Activated CD4-positive, CD25-positive, alpha-beta regulatory T cell (primary cell): ENCODE data around the gene WDR35.
A peak's percentile ranks its signal among the peaks of the same experiment; 100 is the strongest.

ENCODE experiments used
- DNase-seq, 4 experiments: peaks; one replicate each; lab custom pipeline; 2025; lab: John Stamatoyannopoulos, UW

The WDR35 gene

DNA sequence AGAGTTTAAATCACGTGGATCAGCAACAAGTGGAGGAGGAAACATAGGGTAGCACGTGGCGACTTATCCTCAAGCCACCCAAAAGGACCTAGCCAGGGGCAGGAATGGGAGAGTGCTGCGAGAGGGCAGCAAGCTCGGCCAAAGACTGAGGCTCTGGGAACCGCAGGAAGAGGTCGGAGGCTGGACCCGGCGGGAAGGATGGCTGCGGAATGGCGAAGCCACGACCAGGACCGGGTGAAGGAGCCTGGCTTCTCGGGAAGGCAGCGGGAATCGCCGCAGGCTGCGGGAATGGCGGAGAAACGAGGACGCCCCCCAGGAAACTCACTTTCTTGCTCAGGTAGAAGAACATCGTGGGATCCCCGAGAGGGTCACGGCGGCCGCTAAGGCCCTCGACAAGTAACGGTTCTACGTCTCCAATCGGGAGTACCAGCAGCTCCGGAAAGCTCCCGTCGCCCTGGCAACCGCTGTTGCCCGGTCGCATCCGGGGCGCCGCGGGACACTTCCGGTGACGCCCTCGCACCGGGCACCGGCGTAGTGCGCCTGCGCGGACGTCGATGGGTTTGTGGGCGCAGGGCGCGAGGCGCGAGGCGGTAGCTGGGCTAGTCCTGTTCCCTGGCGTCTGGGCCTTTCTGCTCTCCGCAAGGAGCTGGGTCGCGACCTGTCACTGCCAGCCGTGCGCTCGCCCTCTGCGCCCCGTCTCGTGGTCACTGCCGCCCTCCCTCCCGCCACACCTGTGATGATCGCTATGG, at the start of gene WDR35:
TSS of gene WDR35 (minus strand) at position 439 of the 749 bp plus-strand sequence. CDS start at position 349, 90 bp downstream.
- DNase-seq, result peak; percentile 77 to 83 (median 80)

DNA sequence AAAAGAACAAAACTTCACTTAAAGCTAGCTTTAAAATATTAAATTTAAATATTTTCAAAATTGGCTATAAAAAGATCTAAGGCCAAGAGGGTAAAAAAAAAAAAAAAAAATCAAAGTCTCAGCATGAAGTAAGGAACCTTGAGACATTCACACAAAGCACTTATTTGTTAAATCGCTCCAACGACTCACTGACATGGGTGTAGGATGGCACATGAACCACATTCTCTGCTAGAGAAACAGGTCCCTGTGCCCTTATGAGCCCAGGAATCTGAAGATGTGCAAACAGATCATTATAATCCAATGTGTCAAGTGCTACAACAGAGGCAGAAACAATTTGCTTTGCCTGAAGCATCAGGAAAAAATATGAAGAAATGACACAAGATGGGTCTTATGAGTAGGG, 47.8 kb upstream of the WDR35 start:
- no peak for DNase-seq

DNA sequence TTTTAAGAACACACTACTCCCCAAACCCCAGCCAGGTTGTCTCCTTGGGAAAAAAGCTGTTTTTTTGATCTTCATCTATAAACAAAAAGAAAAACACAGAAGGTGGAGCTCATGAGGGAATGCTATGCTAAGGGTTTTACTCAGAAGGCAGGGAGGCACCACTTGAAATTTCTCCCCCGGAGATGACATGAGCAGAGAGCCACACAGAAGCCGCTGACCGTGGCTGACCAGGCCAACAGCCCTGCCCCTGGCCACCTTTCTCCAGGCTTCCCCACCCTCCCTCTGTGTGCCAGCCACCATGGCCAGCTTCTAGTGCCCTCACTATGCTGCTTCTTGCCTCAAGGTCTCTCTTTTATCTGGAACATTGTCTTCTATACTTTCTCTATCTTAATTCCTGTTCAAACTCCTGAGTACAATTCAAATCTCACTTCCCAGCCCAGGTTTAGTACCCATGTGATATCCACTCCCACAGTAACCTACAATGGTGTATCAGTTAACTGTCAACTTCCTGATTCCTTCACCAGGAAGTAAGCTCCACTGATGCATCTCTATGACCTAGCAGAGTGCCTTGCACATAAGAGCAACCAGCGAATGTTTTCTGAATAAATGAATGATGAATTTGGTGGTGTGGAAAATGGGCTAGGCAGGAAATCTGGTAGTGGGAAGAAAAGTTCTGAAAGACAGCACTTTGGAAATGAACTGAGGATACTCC, 46.2 kb upstream of the WDR35 start:
- no peak for DNase-seq

DNA sequence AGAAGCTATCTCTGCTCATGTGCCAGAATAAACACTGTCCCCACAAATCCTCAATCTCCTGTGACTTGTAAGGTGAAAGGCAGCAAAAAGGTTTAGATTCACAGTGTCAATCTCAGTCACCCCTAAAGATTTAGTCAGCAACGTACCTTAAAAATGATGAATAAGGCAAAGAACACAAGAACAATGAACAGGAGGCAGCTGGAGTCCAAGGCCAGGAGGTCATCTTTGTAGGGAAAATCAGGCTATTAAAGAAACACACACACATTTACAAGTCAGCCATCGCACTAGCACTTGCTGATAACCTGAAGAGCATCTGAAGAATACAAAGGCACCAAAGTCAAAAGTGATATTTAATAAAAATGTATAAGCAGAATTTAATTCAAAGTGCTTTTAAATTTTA, 44.9 kb upstream of the WDR35 start:
- no peak for DNase-seq

DNA sequence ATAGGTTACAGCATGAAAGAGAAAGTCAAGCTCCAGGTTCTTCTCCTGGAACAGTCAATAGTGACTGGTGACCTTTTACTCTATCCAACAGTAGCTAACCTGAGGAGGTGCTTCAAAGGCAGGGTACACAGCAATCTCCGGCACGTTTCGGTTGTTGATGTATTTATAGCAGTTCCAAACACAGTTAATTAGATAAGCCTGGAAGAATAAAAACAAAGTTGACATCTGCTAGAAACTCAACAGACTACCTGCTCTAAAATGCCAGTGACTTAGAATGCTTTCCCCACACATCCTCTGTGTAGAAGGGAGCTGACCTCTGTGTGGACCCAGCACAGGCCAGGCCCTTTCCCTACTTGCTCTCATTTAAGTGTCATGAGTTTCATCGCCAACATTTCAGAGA, 44.3 kb upstream of the WDR35 start:
- no peak for DNase-seq

DNA sequence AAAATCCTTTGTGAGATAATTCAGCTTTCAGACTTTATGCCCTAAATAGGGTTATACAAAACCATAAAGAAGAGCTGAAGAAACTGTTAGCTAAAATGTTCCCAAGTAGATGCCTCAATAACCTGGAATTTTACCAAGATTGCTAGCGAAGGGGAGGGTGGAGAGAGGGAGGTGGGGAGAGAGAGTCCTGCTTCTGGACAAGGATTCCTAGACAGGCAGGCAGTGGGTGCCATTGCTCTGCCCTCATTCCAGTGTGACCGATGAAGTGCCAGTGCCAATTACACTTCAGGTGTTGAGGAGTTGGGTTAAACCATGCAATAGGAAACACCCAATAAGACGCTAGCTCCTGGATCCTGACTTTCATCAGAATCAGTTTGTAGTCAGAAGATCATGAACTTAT, 43.4 kb upstream of the WDR35 start:
- no peak for DNase-seq

DNA sequence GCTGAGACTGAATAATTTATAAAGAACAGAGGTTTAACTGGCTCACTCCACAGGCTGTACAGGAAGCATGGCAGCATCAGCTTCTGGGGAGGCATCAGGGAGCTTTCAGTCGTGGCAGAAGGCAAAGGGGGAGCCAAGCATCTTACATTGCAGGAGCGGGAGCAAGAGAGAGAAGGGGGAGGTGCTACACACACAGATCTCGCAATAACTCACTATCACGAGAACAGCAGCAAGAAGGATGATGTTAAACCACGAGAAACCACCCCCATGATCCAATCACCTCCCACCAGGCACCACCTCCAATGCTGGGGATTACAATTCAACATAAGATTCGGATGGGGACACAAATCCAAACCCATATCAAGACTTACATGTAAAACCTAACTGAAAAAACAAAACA, 40.3 kb upstream of the WDR35 start:
- DNase-seq, result no peak

DNA sequence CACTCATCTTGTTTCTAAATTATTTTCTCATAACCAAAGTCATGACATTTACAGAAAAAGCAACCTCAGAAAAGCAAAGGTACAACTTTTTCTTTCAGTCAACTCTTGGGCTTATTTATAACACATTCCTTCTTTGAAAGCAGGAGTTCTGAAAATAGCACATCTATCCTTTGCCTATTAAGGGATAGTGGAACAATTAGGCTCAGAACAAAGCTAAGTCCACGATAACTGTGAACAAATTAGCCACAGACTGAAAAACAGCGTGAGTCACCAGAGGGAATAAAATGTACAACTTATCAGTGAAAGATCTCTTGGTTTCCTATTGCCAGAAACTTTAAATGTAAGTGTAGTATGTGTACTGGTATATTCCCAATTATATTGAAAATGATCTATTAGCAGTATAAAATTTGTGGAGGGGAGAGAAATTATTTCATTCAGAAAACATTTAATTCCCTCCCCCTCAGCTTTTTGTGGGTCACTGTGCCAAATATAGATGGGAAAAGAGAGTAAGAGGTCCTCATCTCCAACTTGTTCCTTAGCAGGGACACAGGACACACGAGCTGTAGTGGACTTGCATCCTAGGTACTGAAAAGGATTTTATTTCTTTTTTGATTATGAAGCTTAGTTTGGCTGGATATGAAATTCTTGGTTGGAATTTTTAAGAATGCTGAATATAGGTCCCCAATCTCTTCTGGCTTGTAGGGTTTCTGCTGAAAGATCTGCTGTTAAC, 38.0 kb upstream of the WDR35 start:
- no peak for DNase-seq

DNA sequence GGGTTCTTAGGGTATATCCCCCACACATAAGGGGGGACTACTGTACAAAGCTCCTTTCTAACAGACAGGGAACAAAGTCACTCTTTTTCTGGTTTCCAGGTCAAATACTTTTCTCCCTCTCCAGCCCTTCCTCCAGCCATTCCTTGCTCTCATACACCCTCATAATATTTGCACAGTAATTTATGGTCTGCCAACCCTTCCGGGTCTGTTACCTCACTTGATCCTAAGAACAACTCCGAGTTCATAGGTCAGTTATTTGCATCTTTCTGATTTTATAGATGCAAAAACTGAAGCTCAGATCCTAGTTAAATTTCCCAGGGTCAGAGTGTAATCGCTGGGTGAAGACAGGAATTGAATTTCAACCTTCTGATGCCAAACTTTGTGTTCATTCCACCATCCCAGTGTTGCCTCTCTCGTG, 37.4 kb upstream of the WDR35 start:
- DNase-seq, result no peak

DNA sequence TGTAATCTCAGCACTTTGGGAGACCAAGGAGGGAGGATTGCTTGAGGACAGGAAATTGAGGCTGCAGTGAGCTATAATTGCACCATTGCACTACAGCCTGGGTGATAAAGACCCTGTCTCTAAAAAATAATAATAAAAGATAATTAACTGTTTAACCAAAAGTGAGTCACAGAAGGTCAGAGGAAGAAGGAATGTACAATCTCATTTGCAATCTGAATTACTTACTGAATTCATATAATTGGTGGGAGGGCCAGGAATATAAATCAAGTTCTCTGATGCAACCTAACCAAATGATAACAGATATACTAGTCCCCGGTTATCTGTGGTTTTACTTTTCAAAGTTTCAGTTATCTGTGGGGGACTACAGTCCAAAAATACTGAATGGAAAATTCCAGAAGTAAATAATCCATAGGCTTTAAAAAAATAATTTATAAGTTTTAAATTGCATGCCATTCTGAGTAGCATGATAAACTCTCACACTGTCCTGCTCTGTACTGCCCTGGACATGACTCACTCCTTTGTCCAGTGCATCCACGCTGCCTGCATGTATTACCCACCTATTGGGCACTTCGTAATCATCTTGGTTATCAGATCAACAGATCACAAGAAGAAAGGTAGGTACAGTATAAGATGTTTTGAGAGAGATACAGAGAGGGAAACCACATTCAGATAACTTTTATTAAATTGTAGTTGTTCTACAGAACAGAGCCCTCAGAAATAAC, 35.3 kb upstream of the WDR35 start:
- DNase-seq, result no peak

DNA sequence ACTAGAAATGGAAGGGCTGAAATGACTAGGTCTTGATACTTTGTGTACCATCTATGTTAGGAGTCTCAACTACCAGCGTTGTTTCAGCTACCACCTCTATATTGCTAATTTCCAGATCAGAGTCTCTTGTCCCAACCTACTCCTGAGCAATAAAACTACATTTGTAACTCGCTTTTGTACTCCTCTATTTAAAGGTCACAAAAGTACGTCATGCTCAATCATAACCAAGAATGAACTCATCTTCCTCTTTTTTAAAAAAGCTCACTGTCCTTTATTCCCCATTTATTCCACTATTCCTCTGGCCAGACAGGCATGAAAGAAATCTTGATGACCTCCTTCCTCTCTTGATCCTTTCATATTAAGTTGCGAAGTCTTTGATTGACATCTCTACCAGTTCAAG, 33.8 kb upstream of the WDR35 start:
- no peak for DNase-seq

DNA sequence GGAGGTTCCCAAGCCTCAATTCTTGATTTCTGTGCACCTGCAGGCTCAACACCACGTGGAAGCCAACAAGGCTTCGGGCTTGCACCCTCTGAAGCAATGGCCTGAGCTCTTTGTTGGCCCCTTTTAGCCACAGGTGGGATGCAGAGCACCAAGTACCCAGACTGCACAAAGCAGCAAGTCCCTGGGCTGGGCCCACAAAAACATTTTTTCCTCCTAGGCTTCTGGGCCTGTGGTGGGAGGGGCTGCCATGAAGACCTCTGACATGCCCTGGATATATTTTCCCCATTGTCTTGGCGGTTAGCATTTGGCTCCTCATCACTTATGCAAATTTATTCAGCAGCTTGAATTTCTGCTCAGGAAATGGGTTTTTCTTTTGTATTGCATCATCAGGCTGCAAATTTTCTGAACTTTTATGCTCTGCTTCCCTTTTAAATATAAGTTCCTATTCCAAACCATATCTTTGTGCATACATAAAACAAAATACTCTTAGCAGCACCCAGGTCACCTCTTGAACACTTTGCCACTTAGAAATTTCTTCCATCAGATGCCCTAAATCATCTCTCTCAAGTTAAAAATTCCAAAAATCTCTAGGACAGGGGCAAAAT, 31.6 kb upstream of the WDR35 start:
- DNase-seq, result no peak

DNA sequence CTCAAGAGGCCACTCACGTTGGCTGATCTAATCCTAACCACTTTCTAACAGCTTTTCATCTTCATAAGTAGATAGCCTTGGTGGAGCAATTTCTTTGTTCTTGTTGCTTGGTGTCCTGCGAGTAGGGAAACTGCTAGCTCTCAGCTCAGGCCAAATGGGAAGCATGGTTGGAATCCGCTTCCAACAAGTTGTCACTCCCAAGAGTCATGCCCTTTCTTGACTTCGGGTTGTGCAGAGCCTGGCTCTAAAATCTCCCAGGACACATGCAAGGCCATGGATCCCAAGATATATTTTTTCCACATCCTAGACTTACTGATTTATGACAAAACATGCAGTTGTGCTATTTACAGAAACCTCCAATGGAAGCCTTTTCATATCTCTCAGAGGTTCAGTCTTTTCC, 29.8 kb upstream of the WDR35 start:
- DNase-seq, result no peak

DNA sequence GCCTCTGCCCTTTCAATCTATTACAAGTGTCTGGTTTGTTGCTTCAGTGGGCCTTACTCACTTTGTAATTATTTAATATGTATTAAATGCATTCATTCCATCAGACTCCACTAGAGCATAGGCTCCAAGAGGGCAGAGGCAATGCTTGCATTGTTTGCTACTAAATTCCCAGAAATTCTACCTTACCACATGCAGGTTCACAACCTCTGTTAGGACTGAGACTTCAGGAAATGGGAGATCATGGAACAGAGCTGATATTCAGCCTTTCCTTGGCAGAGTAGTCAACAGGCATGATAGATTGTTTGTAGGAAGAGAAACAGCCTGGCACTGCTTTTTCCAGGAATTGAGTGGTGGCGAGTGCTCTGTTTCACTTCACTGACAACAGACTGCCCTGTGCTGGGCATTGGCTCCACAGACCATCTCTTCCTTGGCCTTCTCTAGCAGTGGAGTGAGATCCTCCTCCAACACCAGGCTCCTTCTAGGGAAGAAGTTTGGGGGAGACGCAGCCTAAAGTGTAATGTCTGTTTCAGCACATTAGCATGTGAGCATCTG, 28.8 kb upstream of the WDR35 start:
- no peak for DNase-seq

DNA sequence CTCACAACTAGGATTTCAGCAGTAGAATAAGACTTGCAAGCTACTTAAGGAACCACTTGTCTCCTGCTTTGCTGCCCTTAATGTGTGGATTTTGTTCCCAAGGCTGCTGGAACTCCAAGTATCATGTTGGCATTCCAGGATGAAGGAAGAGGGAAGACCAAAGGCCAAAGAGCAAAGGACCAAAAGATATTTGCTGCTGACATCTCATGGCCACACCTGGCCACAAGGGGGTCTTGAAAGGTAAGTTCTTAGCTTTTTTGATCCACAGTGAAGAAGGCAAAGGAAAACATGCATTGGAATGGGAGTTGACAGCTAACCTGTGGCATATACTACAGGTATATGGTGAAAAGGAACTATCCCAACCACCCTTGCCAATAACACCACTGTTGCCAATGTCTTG, 26.4 kb upstream of the WDR35 start:
- DNase-seq, result no peak

DNA sequence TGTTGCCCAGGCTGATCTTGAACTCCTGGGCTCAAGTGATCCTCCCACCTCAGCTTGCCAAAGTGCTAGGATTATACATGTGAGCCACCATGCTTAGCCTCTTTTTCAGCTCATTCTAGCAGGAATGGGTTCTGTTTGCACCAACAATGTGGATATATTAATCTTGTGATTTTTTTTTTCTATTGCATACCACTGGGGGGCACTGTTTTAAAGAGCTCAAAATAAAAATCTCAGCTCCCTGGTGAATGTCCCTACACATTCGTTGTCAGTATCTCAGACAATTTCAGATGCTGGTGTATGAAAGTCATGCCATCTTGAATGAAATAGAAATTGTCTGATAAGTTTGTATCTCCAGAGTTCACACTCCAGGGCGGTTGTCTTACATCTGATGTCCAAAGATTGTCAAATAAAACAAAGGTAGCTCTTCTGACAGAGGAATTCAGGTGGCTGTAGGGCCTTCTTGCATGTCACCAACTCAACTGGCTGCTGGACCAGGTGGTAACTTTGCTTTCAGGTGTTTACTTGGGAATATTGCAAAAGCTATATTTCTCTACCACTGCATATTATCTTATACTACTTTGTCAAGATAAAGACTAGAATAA, 25.7 kb upstream of the WDR35 start:
- DNase-seq, result no peak

DNA sequence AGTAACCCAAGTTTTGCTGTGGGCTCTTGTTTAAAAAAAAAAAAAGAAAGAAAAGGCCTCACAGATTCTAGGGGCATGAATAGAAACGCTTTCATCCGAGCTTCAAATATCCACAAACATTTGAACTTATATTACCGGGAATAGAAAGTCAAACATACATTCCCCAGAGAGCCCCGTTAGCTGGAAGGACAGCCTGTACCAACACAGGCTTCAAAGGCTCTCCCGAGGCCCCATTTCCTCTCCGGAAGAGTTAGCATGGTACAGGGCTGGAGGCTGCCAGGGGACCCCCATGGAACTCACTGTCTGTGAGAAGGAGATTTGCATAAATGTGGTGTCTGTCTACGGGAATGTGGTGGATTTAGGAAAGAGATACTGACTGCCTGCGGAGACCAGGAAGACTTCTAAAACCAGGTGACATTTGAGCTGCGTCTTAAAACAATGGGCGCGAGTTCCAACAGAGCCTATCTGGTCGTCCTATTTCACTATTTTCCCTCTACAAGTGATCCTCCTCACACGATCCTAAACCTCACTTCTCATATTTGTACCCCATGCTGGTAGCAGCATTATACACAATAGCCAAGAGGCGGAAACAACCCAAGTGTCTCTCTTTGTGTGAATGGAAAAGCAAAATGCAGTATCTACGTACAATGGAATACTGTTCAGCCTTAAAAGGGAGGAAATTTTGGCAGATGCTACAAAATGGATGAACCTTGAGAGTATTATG, 23.4 kb upstream of the WDR35 start:
- DNase-seq, result no peak

DNA sequence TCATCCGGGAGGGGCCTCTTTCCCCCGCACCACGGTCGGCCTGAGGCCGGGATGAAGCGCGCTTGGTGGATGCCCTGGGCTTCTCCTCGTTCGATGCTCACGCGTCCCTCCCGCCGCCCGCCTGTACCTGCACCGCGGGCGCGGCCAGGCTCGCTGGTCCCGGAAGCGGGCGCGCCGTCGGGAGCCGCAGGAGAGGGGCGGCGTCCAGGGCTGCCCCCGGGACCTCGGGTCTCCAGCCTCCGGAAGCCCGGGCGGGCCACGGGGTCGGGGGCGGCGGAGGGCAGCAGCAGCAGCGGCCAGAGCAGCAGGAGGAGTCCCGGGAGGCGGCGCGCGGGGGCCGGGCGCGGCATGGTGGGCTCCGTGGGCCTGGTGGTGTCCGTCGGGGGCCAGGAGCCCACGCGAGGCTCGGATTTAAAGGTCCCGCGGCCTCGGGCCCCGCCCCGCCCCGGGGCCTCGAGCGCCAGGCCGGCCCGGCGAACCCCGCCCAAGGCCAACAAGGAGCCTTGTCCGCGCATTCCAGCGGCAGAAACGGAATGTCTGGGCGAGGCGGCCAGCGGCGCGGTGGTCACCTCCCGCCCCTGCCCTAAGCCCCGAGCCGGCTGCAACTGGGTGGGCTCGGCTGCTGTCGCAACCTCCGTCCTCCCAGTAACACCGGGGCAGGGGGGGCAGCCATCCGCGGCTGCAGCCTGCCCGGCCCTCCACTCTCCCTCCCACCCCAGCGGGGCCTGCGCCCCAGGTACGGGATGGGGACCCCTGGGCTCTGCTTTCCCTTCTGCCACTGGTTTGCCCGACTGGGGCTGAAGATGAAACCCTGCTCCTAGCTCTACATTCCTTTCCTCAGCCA, 22.6 kb upstream of the WDR35 start, which contains the start of gene MATN3:
TSS of gene MATN3 (minus strand) at position 387 of the 844 bp plus-strand sequence. CDS start at position 350, 37 bp downstream.
- no peak for DNase-seq

DNA sequence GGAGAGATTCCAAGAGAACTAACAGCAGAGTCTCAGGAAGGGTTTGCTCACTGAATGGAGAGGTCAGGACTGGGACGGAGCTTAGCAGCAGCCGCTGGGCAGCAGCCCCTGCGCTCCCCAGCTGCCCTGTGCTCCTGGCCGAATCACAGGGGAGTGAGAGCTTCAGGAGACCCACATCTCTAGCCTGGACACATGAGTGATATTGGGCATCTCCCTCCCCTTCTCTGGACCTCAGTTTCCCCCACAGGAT, 22.1 kb upstream of the WDR35 start:
- no peak for DNase-seq
